ENCODE data around the gene LEP.
"Not testable (repeated sequence)": the region's sequence is repeated elsewhere in the genome, so short reads cannot be mapped to it uniquely, and the experiment has no call there.

LEP gene

GRCh38 chr7:128271942-128272481 lies 30.9 kb downstream of the LEP start:
- no peak for DNase-seq (ENCODE audit: low read depth, low spot score)

- no peak for DNase-seq (ENCODE audit: low read depth, low spot score)
These were observed 33.3 kb downstream of the LEP start for GRCh38 chr7:128274246-128274883.

- DNase-seq (ENCODE audit: low read depth, low spot score) = no peak
These were observed 34.0 kb downstream of the LEP start for GRCh38 chr7:128274884-128275603.

GRCh38 chr7:128275681-128276080 lies 34.6 kb downstream of the LEP start:
- no peak for DNase-seq (ENCODE audit: low read depth, low spot score)

GRCh38 chr7:128278366-128278765 lies 37.3 kb downstream of the LEP start:
- no peak for DNase-seq (ENCODE audit: low read depth, low spot score)

GRCh38 chr7:128279124-128279713 lies 38.1 kb downstream of the LEP start:
- no peak for DNase-seq (ENCODE audit: low read depth, low spot score)

- not testable (repeated sequence) for DNase-seq (ENCODE audit: low read depth, low spot score)
These were observed 39.4 kb downstream of the LEP start for GRCh38 chr7:128280451-128280850.

GRCh38 chr7:128281605-128282380 lies 40.7 kb downstream of the LEP start:
- DNase-seq (ENCODE audit: low read depth, low spot score) = no peak

- no peak for DNase-seq (ENCODE audit: low read depth, low spot score)
These were observed 43.0 kb downstream of the LEP start for GRCh38 chr7:128284102-128284501.

- no peak for DNase-seq (ENCODE audit: low read depth, low spot score)
These were observed 46.5 kb downstream of the LEP start for GRCh38 chr7:128287556-128287955.

GRCh38 chr7:128298004-128298403 lies 56.9 kb downstream of the LEP start:
- DNase-seq (ENCODE audit: low read depth, low spot score) = not testable (repeated sequence)

- peak; percentile 23 for DNase-seq (ENCODE audit: low read depth, low spot score)
These were observed 58.1 kb downstream of the LEP start for GRCh38 chr7:128299109-128299607.

GRCh38 chr7:128302139-128302538 lies 61.1 kb downstream of the LEP start:
- DNase-seq (ENCODE audit: low read depth, low spot score) = no peak

GRCh38 chr7:128303133-128303532 lies 62.1 kb downstream of the LEP start:
- no peak for DNase-seq (ENCODE audit: low read depth, low spot score)

- DNase-seq (ENCODE audit: low read depth, low spot score) = no peak
These were observed 62.6 kb downstream of the LEP start for GRCh38 chr7:128303643-128304042.

GRCh38 chr7:128304212-128304611 lies 63.1 kb downstream of the LEP start:
- no peak for DNase-seq (ENCODE audit: low read depth, low spot score)

- DNase-seq (ENCODE audit: low read depth, low spot score) = no peak
These were observed 66.0 kb downstream of the LEP start for GRCh38 chr7:128307061-128307460.

All from iPS DF 19.7 (cell line).